A549 (cell line): ENCODE measurements around the gene BAK1. TPM values are rescaled to one million over a fixed set of nuclear protein-coding genes. Genes with fewer than 3 reads are reported as not detected.

Experiments used
- polyA plus RNA-seq, 4 experiments: library from polyadenylated mRNA; depleted of rRNA in 3 of 4; stranded (reverse); fragments of >200 nt; fragmentation: RNase III in 1 of 4; extraction: RNeasy Plus Mini Kit Qiagen cat#74134 plus additional on column Dnase treatment in 1 of 4; gene quantifications; 2 replicates in 3 of 4; 3 replicates in 1 of 4; pipeline ENCODE4 v1.2.3, GENCODE V29; 2011 to 2017
- small RNA-seq, 6 experiments: library from RNA; depleted of rRNA; stranded (forward); fragments of <200 nt; gene quantifications; one replicate each; pipeline ENCODE3, GENCODE V24; 2012

Gene BAK1
- polyA plus RNA-seq, 2 of the 4 experiments (the other 2 are of a cell fraction): 11.9 to 19.0 TPM

Small RNAs within 50 kb of the gene (small RNA-seq; reads per million reads assigned to genes)
- gene RF00017: 0 reads per million in 6 experiments

Other genes with a start within 250 kb of the BAK1 start
- gene KIFC1, start 188.5 kb downstream of the BAK1 start, polyA plus RNA-seq (2011; rRNA removed): 23.0 and 23.9 TPM in 2 replicates
- 29.1 to 33.7 TPM (median 30.5 TPM) in 3 replicates for gene KIFC1, start 188.5 kb downstream of the BAK1 start, polyA plus RNA-seq (2017; fragmentation: RNase III; extraction: RNeasy Plus Mini Kit Qiagen cat#74134 plus additional on column Dnase treatment)
- 14.0 and 21.2 TPM in 2 replicates for gene PHF1, start 169.3 kb downstream of the BAK1 start, polyA plus RNA-seq (2011; rRNA removed)
- 16.6 to 21.6 TPM (median 21.4 TPM) in 3 replicates for gene PHF1, start 169.3 kb downstream of the BAK1 start, polyA plus RNA-seq (2017; fragmentation: RNase III; extraction: RNeasy Plus Mini Kit Qiagen cat#74134 plus additional on column Dnase treatment)
- gene CUTA, start 162.2 kb downstream of the BAK1 start, polyA plus RNA-seq (2011; rRNA removed): 98.9 and 106 TPM in 2 replicates
- 171 to 175 TPM (median 172 TPM) in 3 replicates for gene CUTA, start 162.2 kb downstream of the BAK1 start, polyA plus RNA-seq (2017; fragmentation: RNase III; extraction: RNeasy Plus Mini Kit Qiagen cat#74134 plus additional on column Dnase treatment)
- 2.2 and 3.6 TPM in 2 replicates for gene SYNGAP1, start 160.2 kb downstream of the BAK1 start, polyA plus RNA-seq (2011; rRNA removed)
- gene SYNGAP1, start 160.2 kb downstream of the BAK1 start, polyA plus RNA-seq (2017; fragmentation: RNase III; extraction: RNeasy Plus Mini Kit Qiagen cat#74134 plus additional on column Dnase treatment): 6.9 to 10.8 TPM (median 9.2 TPM) in 3 replicates
- 6.9 and 9.5 TPM in 2 replicates for gene ZBTB9, start 125.7 kb downstream of the BAK1 start, polyA plus RNA-seq (2011; rRNA removed)
- 9.1 to 9.9 TPM (median 9.5 TPM) in 3 replicates for gene ZBTB9, start 125.7 kb downstream of the BAK1 start, polyA plus RNA-seq (2017; fragmentation: RNase III; extraction: RNeasy Plus Mini Kit Qiagen cat#74134 plus additional on column Dnase treatment)
- 17.6 and 19.1 TPM in 2 replicates for gene ITPR3, start 41.0 kb upstream of the BAK1 start, polyA plus RNA-seq (2011; rRNA removed)
- gene ITPR3, start 41.0 kb upstream of the BAK1 start, polyA plus RNA-seq (2017; fragmentation: RNase III; extraction: RNeasy Plus Mini Kit Qiagen cat#74134 plus additional on column Dnase treatment): 19.0 to 20.8 TPM (median 20.7 TPM) in 3 replicates
- gene UQCC2, start 131.4 kb upstream of the BAK1 start, polyA plus RNA-seq (2011; rRNA removed): 65.5 and 90.8 TPM in 2 replicates
- 78.2 to 82.0 TPM (median 81.4 TPM) in 3 replicates for gene UQCC2, start 131.4 kb upstream of the BAK1 start, polyA plus RNA-seq (2017; fragmentation: RNase III; extraction: RNeasy Plus Mini Kit Qiagen cat#74134 plus additional on column Dnase treatment)
- 0.11 and 0.12 TPM in 2 replicates for gene IP6K3, start 166.6 kb upstream of the BAK1 start, polyA plus RNA-seq (2011; rRNA removed)
- gene IP6K3, start 166.6 kb upstream of the BAK1 start, polyA plus RNA-seq (2017; fragmentation: RNase III; extraction: RNeasy Plus Mini Kit Qiagen cat#74134 plus additional on column Dnase treatment): 0.03 to 0.20 TPM (median 0.07 TPM) in 3 replicates
- gene LEMD2, start 208.9 kb upstream of the BAK1 start, polyA plus RNA-seq (2011; rRNA removed): 43.2 and 53.0 TPM in 2 replicates
- gene LEMD2, start 208.9 kb upstream of the BAK1 start, polyA plus RNA-seq (2017; fragmentation: RNase III; extraction: RNeasy Plus Mini Kit Qiagen cat#74134 plus additional on column Dnase treatment): 44.1 to 48.8 TPM (median 48.3 TPM) in 3 replicates
- gene MLN, start 223.7 kb upstream of the BAK1 start, polyA plus RNA-seq (2011; rRNA removed): not detected in 2 replicates
- gene MLN, start 223.7 kb upstream of the BAK1 start, polyA plus RNA-seq (2017; fragmentation: RNase III; extraction: RNeasy Plus Mini Kit Qiagen cat#74134 plus additional on column Dnase treatment): not detected in 3 replicates